ENCODE measurements around the gene PISD.

The PISD gene

DNA sequence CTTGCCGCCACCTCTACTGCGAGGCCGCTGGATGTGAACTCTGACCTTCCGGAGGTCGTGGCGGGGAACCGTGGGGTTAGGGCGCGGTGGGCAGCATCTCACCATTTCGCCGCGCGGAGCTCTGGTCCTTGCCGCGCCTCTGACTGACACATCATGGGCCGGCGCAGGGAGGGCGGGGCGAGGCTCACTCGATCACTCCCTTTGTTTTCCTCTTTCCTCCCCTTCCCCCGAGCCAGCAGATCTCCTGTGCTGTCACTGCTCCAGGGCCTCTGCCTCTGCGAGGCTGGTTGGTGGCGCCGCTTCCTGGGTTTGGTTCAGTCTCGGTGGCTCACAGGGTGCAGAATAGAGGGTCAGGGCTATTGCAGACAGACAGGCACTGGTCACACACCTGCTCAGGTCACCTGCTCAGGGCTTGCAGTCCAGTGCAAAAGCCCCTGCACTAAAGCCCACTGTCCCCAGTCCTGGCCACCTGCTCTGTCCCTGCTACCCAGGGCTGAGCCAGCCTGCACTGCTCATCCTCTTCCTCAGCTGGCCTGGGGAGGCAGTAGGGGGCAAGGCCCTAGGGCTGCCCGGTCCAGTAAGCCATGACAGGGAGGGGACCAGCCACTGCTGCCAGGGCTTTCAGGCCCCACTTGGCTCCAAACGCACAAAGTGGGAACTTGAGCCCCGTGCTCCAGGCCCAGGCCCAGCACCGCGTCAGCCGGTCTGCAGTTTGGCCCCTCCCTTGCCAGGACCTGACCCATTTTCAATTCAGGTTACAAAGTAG is 36.2 kb downstream of the PISD start:
- DNase-seq (ENCODE audit: low read depth in 2 of 2): no peak

DNA sequence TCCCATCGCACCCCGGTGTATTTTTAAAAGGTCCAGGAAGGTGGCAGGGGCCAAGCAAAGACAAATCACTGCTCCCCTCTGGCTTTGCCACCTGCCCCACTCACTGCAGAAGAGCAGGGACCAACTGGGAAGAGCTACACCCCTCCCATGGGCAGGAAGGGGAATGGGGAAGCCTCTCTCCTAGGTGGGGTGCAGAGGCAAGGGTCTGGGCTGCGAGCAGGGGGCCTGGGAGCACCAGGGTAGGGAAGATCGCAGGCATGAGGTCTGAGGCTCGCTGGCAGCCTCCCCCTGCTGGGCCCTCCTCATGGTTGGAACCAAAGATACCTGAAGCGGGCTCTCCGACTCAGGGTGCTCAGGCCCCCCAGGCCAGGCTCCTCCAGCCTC is 36.8 kb downstream of the PISD start:
- DNase-seq (ENCODE audit: low read depth in 2 of 2): no peak

DNA sequence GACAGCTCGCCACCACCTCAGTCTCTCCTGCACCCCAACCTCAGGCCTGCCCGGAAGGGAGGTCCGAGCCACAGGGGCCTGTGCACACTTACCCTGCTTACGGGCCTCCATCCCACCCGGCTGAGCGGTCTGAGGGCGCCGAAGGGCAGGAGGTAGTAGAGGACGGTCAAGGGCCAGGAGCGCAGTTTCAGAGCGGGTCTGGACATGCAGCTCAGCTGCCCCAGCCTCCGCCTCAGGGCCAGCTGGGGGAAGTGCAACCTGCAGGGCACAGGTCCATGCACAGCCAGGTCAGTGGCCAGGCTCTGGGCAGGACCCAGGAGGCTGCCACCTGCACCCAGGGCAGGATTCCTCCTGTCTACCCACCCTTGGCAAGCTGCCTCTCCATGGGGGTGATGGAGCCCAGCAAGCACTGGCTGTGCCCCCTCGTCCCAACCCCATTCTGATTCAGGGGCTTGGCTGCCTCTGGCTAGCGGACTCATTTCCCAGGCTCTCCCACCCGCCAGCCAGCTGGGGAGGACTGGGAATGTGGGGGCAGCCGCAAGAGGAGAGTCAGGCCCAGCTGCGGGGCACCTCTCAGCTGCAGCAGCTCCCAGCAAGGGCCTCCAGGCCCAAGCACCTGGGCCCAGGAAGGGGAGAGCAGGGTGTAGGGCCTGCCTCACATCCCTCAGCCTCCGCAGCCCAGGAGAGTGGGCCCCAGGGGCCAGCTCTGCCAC is 38.3 kb downstream of the PISD start:
- no peak for DNase-seq (ENCODE audit: low read depth in 2 of 2)

DNA sequence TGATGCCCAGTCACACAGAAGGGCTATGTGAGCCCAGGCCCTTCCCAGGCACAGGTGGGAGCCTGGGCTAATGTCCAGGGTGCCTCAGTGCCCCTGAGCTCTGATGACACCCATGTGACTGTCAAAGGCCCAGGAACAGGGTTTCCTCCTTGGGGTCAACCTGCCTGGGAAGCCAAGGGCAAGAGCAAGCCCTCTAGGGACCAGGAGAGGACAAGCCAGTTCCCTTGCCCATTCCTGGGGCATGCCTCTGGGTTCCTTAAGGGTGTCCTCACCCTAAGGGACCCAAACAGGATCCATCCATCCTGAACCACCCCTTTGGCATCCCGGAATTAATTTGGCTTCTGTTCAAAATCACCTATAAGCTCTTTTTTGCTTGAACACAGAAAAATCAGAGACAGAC is 39.0 kb downstream of the PISD start:
- DNase-seq (ENCODE audit: low read depth in 2 of 2): no peak

DNA sequence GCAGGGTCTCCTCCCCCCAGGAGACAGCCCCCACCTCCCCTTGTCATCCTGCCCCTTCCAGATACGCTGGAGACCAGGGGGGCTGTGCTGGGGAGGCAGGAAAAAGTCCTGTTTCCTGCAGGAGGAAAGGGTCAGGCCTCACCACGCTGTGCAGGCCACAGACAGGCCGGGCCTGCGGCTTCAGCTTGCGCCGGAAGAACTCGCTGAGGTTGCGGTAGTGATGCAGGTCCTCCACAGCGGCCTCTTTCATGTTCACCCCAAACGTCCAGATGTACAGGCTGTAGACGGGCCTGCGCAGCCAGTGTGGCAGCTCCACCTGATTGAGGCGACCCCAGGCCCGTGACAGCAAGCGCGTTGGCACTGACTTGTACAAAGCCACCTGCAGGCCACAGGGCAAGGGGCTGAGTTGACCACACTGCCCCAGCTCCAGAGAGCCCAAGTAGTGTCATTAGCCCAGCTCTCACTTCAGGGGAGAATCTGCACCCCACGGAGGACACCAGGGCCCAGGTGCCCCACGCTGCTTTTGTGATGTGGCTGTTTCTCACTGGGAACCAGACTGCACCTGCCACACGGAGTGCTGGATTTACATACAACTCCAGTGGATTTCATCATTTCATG is 40.4 kb downstream of the PISD start:
- DNase-seq (ENCODE audit: low read depth in 2 of 2): no peak

DNA sequence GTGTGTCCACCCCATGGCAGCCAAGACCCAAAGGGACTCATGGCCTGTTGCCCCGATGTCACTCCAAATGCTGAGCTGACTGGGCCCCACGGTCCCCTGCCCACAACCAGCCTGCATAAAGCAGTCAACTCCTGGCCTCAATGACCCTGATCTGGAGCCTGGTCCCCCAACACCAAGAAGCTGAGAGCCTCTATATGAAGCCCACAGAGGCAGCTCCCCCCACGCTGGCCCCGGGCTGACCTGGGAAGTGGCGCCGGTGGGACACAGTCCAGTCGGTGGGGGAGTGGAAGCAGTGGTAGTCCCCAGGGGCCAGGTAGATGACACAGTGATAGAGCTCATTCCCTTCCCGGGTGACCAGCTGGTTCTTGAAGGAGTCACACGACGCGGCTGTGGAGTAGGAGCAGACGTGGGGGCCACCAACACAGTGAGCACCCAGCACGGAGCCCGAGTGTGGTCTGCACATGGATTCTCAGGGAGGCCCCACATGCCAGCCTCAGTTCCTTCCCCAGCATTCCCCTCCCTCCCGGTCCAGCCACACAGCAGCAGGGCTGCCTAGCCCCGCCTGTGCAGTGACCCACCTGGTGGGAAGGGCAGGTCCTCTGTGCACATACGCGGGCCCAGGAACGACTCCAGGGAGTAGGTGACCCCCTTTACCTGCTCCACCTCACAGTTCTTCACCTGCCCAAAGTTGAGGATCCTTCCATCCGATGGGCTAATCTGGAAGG is 41.1 kb downstream of the PISD start:
- no peak for DNase-seq (ENCODE audit: low read depth in 2 of 2)

DNA sequence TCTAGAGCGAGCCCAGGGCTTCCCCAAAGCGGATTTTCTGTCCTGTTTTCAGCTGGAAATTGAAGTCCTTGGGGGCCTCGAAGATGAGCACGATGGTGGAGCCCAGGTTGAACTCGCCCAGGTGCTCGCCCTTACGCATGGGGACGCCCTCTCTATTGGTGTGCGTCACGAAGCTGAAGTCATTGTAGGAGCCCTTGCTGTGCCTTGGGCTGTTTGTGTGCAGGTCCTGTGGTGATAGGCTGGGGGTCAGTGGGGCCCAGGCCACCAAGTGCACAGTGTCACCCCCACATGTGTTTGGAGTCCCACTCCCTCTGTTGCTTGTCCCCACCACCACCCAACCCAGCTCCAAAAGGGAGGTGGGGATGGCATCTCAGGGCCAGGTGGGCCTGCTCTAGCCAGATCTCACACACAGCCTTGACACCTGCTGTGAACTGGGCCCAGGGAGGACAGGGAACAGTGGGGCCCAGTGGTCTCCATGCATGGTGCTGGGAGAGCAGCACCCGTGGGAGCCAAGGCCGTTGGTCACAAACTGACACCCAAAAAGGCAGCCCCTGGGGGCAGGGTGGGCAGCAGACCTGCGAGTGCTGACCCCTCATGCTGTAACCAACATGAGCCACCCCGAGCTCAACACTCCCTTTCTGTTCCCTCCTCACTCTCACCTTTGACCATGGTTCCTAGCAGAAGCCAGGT is 42.3 kb downstream of the PISD start:
- no peak for DNase-seq (ENCODE audit: low read depth in 2 of 2)

DNA sequence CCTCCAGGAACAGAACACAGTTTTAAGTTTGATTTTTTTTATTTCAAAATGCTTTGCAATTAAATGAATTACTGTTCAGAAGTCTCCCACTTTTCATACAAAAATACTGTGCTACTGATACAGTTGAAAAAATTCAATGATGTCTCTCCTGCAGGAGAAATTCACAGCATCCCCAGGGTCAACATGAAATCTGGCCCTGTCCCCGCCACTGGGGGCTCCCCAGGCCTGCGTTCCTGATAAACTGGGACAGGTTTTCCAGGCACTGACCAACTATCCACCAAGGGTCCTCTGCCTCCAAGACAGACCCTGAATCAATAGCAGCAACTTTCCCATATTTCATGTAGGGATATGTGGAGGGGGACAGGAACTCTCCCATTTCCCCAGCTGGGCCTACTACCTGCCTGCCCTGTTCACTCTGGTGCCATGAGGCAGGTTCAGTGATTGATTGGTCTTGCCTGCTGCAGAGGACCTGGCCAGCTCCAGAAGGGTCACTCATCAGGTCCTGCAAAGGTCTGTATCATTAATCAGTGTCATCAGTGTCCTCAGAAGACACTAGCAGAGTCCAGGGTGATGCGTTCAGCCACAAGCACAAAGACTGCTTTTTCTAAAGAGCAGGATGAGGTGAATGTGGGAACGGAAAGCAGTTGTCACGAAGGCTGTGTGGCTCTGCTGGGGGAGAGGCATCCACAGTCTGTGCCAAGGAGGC is 43.4 kb downstream of the PISD start:
- DNase-seq (ENCODE audit: low read depth in 2 of 2): no peak

DNA sequence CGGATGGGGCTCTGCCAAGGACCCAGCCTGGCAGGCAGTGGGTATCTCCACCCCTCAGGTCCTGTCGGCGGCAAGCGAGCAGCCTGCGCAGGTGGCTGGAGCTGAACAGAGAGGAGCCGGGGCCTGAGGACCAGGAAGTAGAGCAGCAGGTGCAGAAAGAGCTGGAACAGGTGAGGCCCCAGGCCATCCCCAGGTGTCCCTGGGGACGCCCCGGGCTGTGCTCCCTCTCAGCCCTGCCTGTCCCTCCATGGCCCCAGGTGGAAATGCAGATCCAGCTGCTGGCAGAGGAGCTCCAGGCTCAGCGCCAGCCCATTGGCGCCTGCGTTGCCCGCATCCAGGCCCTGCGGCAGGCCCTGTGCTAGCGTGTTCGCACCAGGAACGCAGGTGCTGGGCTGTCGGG is 44.0 kb downstream of the PISD start:
- DNase-seq (ENCODE audit: low read depth in 2 of 2): no peak

DNA sequence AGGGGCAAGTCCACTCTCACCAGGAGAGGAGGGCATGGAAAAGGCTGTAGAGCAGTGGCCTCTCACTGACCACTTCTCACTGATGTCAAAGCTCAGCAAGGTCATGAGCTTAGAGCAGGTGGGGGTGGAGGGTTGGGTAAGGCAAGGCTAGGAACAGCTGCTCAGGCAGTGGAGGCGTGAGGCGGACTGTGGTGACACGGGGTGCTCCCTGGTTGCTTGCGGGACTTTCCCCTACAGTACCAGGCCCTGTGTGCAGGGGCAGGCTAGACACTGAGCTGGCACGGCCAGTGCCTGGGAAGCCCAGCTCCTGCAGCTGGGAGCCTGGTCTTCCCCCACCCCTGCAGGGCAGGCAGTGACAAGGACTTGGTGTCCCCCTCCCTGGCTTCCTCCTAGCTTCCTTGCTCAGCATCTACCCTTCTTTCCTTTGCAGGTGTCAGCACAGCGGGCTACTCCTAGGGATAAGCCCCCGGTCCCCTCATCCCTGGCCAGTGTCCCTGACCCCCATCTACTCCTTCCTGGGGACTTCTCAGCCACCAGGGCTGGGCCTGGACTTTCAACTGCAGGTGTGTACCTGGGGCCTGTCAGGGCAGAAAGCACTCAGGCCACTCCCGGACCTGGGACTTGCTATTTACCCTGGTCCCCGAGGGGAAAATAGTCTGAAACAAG is 45.6 kb downstream of the PISD start:
- no peak for DNase-seq (ENCODE audit: low read depth in 2 of 2)

DNA sequence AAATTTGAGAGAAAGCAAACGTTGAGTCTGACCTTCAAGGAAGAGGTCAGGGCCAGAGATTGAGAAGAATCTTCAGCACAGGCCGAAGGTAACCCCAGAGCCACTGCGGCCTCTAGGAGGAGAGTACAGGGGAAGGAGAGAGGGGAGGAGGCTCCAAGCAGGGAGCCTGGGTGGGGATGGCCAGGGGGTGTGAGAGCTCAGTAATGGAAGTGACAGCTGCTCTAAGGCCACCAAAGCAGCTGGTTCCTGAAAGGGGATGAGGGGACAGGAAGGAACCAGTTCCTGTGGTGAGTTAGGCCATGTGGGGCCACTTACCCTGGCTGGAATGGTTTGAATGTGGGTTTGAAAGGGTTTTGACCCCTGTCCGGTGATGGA is 46.1 kb downstream of the PISD start:
- DNase-seq (ENCODE audit: low read depth in 2 of 2): no peak

DNA sequence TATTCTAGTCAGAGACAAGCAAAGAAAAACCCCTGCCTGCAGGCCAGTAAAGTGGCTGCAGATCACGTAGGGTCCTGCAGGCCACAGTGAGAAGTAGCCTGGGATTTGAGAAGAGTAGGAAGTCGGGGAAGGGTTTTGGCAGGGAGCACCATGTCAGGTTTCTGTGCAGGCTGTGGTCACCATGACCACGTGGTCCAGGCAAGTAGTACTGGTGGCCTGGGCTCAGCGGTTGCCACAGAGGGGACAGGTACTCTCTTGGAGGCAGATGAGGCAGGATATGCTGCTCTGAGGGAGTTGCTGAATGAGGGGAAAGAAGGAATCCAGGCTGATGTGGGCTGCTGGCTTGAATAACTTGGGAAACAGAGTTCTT is 46.5 kb downstream of the PISD start:
- no peak for DNase-seq (ENCODE audit: low read depth in 2 of 2)

DNA sequence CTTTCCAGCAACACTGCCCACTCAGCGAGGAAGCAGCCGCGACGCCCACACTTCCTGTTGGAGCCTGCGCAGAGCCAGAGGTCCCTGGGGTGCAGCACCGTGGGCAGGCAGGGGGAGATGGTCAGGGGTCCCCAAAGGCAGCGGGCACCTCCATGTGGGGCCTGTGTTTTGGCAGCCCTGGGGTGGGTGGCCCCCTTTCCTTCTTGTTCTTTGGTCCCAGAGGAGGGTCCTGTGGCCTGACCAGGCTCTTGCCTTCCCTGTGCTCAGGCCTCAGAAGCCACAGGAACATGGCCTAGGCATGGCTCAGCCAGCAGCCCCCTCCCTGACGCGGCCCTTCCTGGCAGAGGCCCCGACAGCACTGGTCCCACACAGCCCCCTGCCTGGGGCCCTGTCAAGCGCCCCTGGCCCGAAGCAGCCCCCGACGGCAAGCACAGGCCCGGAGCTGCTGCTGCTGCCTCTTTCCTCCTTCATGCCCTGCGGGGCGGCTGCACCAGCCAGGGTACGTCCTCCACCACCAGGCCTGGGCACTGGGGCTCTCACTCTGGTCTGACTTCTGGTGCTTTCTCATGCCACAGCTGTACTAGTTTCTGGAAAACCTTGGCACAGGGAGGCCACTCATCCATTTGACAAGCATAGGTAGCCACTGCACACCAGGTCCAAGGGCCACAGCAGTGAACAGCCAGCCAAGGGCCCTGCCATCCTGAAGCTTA is 47.1 kb downstream of the PISD start:
- DNase-seq (ENCODE audit: low read depth in 2 of 2): no peak

DNA sequence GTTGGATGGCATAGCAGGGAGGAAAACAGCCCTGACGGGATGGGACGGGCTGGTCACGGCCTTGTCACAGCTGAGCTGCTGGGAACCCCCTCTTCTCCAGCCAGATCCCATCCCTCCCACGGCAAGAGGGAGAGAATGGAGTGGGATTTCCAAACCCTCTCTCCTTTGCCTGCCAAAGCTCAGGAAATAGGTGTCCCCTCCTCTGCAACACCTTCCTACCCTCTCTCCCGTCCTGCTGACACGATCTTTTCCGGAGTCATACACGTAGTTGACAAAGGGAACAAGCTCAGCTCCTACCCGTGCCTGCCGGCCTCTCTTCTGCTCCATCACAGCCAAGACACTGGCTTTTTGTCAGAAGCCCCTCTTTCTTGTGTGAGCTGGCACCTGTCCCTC is 48.1 kb downstream of the PISD start:
- DNase-seq (ENCODE audit: low read depth in 2 of 2): no peak

DNA sequence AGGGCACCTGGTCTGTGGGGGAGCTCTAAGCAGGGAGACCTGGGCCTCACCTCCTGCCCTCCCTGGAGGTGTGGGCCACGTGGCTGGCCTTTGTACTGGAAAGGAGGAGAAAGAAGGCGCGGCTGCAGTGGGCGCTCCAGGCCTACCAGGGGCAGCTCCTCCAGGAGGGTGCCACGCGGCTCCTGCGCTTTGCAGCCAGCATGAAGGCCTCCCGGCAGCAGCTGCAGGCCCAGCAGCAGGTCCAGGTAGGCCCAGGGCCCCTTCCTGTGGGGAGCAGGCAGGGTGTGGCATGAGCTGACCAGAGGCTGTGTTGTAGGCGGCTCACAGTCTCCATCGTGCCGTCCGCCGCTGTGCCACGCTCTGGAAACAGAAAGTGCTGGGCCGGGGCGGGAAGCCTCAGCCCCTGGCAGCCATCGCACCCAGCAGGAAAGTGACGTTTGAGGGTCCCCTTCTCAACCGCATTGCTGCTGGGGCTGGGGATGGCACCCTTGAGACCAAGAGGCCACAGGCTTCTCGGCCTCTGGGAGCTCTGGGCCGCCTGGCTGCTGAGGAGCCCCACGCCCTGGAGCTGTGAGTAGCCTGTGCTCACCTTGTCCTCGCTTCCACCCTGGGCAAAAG is 48.6 kb downstream of the PISD start:
- DNase-seq (ENCODE audit: low read depth in 2 of 2): no peak

DNA sequence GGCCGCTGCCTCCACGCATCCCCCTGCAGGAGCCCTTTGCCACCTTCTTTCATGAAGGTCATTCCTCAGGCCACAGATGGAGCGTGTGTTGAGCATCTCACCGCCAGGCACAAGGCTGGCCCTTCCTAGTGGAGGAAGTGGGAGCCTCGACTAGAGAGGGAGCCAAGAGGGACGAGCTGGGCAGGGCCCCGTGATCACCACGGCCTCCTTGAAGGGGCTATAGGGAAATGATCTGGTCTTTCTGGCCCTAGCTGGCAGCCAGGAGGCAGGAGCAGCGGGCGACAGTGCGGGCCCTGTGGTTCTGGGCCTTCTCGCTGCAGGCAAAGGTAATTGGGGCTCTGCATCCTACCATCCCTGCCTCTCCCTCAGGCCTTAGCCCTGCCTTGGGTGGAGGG is 49.1 kb downstream of the PISD start:
- no peak for DNase-seq (ENCODE audit: low read depth in 2 of 2)

DNA sequence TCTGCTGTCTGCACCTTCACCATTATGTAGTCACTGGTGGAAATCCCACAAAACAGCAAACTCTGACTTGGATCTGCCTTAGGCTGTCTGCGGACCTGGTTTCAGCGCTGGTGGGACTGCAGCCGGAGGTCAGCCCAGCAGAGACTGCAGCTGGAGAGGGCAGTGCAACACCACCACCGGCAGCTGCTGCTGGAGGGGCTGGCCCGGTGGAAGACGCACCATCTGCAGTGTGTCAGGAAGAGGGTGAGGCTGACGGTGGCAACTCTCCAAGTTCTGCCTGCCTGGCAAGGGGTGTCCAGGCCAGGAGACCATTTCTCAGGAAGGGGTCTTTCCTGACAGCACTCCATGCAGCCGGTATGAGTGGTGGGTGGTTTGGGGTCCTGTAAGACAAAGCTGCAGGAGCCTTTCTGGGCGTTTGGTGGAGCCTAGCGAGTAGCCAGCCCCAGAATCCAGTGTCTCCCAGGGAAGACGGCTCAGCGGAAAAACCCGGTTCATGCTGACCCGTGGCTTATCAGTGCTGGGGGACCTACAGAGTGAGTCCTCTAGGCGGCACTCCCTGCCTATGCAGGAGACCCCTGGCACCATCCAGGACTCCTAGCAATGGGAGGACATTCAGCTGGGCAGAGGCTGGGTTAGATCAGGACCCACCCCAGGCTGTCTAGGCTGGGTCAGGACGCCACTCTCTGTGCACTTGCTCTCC is 50.8 kb downstream of the PISD start:
- DNase-seq (ENCODE audit: low read depth in 2 of 2): no peak

DNA sequence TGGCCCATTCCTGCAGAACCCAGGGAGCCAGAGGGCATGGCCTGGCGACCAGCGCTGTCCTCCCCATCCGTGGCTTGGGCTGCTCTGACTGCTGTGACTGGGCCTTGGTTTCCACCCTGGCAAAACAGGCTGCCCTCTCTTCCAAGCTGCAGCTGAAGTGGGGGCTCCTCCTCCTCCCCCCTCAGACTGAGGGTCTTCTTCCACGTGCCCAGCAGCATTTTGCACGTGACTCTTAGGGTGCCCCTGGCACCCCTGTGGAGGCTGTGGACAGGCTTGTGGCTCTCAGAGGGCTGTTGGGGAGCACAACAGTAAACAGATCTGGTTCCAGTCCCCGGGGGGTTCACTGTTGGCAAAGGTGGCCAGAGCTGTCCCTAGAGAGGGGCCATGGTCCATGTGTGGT is 51.4 kb downstream of the PISD start:
- DNase-seq (ENCODE audit: low read depth in 2 of 2): no peak

DNA sequence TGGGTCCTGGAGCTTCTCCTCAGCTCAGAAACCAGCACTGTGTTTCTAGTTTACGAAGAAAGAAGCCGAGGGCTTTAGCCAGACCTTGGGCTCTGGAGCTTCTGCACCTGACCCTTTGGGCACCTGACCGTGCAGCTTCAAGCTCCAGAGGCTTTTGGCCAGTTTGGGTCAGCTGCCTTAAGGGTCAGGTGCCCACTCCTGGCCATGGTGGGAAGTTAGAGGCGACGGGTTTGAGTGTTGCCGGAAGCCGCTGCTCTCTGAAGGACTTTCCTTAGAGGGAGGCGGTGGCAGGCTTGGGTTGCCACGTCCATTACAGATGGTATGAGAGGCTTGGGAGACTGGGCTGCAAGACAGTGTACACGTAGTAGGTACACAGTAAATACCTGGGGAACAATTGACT is 52.3 kb downstream of the PISD start:
- DNase-seq (ENCODE audit: low read depth in 2 of 2): no peak
